Retinal pigment epithelial cell (primary cell): Measurements from ENCODE around the gene INPPL1.
A peak's percentile ranks its signal among the peaks of the same experiment; 100 is the strongest.

Experiments used
- DNase-seq: peaks from one replicate; pipeline ENCODE4 v3.0.0-alpha.2; 2010; ENCODE audit warnings: low read depth
- H3K4me3 ChIP-seq: 2 replicates; pipeline ENCODE4 v1.5.1; 2011; ENCODE audit warnings: mild to moderate bottlenecking, low read length, control low read depth, moderate library complexity
- CTCF ChIP-seq: conservative IDR thresholded peaks from 2 replicates; pipeline ENCODE4 v1.5.1; 2011; ENCODE audit warnings: low read depth, low read length, control low read depth, inconsistent platforms

INPPL1 gene

GRCh38 chr11:72226701-72227100 lies 2.1 kb downstream of the INPPL1 start:
- H3K4me3 ChIP-seq = no peak overlapping the region
- DNase-seq = no peak
- no peak for TF ChIP-seq CTCF

GRCh38 chr11:72227316-72228228 lies 3.0 kb downstream of the INPPL1 start:
- DNase-seq = no peak
- no peak for TF ChIP-seq CTCF
- H3K4me3 ChIP-seq = no peak overlapping the region

- no peak overlapping the region for H3K4me3 ChIP-seq
- TF ChIP-seq CTCF = peak; percentile 30
- DNase-seq = no peak
These were observed 3.8 kb downstream of the INPPL1 start for GRCh38 chr11:72228229-72228843.

- TF ChIP-seq CTCF = no peak
- DNase-seq = no peak
- no peak overlapping the region for H3K4me3 ChIP-seq
These were observed 4.3 kb downstream of the INPPL1 start for GRCh38 chr11:72228844-72229231.

- H3K4me3 ChIP-seq = no peak overlapping the region
- TF ChIP-seq CTCF = no peak
- no peak for DNase-seq
These were observed 4.9 kb downstream of the INPPL1 start for GRCh38 chr11:72229336-72229924.

GRCh38 chr11:72229925-72230763 lies 5.6 kb downstream of the INPPL1 start:
- DNase-seq = no peak
- no peak for TF ChIP-seq CTCF
- H3K4me3 ChIP-seq = no peak overlapping the region
